GM12878 (cell line): Measurements from ENCODE around the gene CELSR3. TPM values are rescaled to one million over a fixed set of nuclear protein-coding genes. Genes with fewer than 3 reads are reported as not detected.
A peak's percentile ranks its signal among the peaks of the same experiment; 100 is the strongest.

ENCODE experiments used
- BACH1 ChIP-seq: fragments of 450-650 bp; IDR thresholded peaks from 2 replicates; pipeline ENCODE4 v1.6.1; 2017; ENCODE audit warnings: mild to moderate bottlenecking, borderline replicate concordance
- CBFB ChIP-seq: IDR thresholded peaks from 2 replicates; pipeline ENCODE4 v1.6.1; 2016; ENCODE audit warnings: antibody characterized with exemption, low read depth
- CBX3 ChIP-seq: fragments of 200-600 bp; sonication (generic); IDR thresholded peaks from 2 replicates; pipeline ENCODE4 v1.6.1; 2016; ENCODE audit warnings: low read depth, borderline replicate concordance
- CHD4 ChIP-seq: fragments of 200-600 bp; sonication (generic); IDR thresholded peaks from 2 replicates; pipeline ENCODE4 v1.6.1; 2016; ENCODE audit warnings: mild to moderate bottlenecking
- E4F1 ChIP-seq: fragments of 450-650 bp; IDR thresholded peaks from 2 replicates; pipeline ENCODE4 v1.6.1; 2018; ENCODE audit warnings: borderline replicate concordance, mild to moderate bottlenecking; ENCODE audit not compliant: partially characterized antibody
- GATAD2B ChIP-seq: fragments of 450-650 bp; conservative IDR thresholded peaks from 2 replicates; pipeline ENCODE4 v1.6.1; 2017; ENCODE audit warnings: low read depth, mild to moderate bottlenecking, moderate library complexity
- HDGF ChIP-seq: fragments of 450-650 bp; IDR thresholded peaks from 2 replicates; pipeline ENCODE4 v1.6.1; 2016; ENCODE audit warnings: antibody characterized with exemption
- IKZF1 ChIP-seq: fragments of 450-650 bp; conservative IDR thresholded peaks from 2 replicates; pipeline ENCODE4 v1.6.1; 2017; ENCODE audit warnings: antibody characterized with exemption, mild to moderate bottlenecking
- MLLT1 ChIP-seq: fragments of 450-650 bp; IDR thresholded peaks from 2 replicates; pipeline ENCODE4 v1.6.1; 2016; ENCODE audit warnings: mild to moderate bottlenecking
- MXI1 ChIP-seq: fragments of 150-350 bp; IDR thresholded peaks from 2 replicates; pipeline ENCODE4 v1.6.1; 2011; ENCODE audit warnings: low read depth, mild to moderate bottlenecking, inconsistent platforms, low read length, improper control_type of control experiment
- POLR2AphosphoS2 ChIP-seq: IDR thresholded peaks from 2 replicates; pipeline ENCODE4 v1.6.1; 2011; ENCODE audit warnings: low read depth, mild to moderate bottlenecking, low read length, improper control_type of control experiment, moderate library complexity
- SIX5 ChIP-seq: IDR thresholded peaks from 2 replicates; pipeline ENCODE4 v1.6.1; 2011; ENCODE audit warnings: mild to moderate bottlenecking, low read depth, low read length, moderate library complexity; ENCODE audit not compliant: severe bottlenecking
- SMAD5 ChIP-seq: IDR thresholded peaks from 2 replicates; pipeline ENCODE4 v1.6.1; 2016; ENCODE audit warnings: antibody characterized with exemption, low read depth
- SRF ChIP-seq, 2 experiments: IDR thresholded peaks; 2 replicates each; pipeline ENCODE4 v1.6.1; 2011; ENCODE audit warnings: low read depth in 2 of 2, low read length in 2 of 2, mild to moderate bottlenecking in 1 of 2, moderate library complexity in 1 of 2
- STAT1 ChIP-seq: fragments of 450-650 bp; conservative IDR thresholded peaks from 2 replicates; pipeline ENCODE4 v1.6.1; 2014; ENCODE audit warnings: antibody characterized with exemption, mild to moderate bottlenecking
- SUPT20H ChIP-seq: IDR thresholded peaks from 2 replicates; pipeline ENCODE4 v1.6.1; 2011; ENCODE audit warnings: low read depth, mild to moderate bottlenecking, low read length, moderate library complexity, borderline replicate concordance; ENCODE audit not compliant: control insufficient read depth
- polyA plus RNA-seq, 11 experiments: library from polyadenylated mRNA; depleted of rRNA in 4 of 11; unstranded in 6 of 11; stranded (reverse) in 5 of 11; fragments of >200 nt; fragmentation: Nextera tagmentation in 4 of 11; fragmentation: Illumina TruSeq in 1 of 11; extraction: Ambion mirVana in 4 of 11; extraction: Trizol in 1 of 11; gene quantifications; 1 replicate in 1 of 11; 2 replicates in 10 of 11; pipeline versions ENCODE4 v1.2.1 to v1.2.3, GENCODE V29; 2011 to 2016; ENCODE audit warnings: inconsistent platforms in 2 of 11, missing spikeins in 2 of 11, low read depth in 1 of 11
- total RNA-seq, 4 experiments: library from RNA; depleted of rRNA in 3 of 4; stranded (reverse); fragments of >200 nt in 3 of 4; fragmentation: Illumina TruSeq in 1 of 4; extraction: Trizol in 1 of 4; gene quantifications; 2 replicates each; pipeline versions ENCODE4 v1.2.1 to v1.2.3, GENCODE V29; 2013 to 2021
- TF ChIP-seq, protein P1 (sequence below): IDR thresholded peaks from 2 replicates; pipeline ENCODE4 v1.6.1; 2012; ENCODE audit warnings: mild to moderate bottlenecking, low read depth, low read length
- TF ChIP-seq, protein P2 (sequence below): fragments of 450-650 bp; IDR thresholded peaks from 2 replicates; pipeline ENCODE4 v1.6.1; 2017; ENCODE audit warnings: mild to moderate bottlenecking, moderate library complexity

The CELSR3 gene
- total and polyA plus RNA-seq, 10 of the 15 experiments (the other 5 are each of a cell fraction or from before 2014, with no cell fraction given): 0.08 to 1.6 (median 0.57) TPM

DNA sequence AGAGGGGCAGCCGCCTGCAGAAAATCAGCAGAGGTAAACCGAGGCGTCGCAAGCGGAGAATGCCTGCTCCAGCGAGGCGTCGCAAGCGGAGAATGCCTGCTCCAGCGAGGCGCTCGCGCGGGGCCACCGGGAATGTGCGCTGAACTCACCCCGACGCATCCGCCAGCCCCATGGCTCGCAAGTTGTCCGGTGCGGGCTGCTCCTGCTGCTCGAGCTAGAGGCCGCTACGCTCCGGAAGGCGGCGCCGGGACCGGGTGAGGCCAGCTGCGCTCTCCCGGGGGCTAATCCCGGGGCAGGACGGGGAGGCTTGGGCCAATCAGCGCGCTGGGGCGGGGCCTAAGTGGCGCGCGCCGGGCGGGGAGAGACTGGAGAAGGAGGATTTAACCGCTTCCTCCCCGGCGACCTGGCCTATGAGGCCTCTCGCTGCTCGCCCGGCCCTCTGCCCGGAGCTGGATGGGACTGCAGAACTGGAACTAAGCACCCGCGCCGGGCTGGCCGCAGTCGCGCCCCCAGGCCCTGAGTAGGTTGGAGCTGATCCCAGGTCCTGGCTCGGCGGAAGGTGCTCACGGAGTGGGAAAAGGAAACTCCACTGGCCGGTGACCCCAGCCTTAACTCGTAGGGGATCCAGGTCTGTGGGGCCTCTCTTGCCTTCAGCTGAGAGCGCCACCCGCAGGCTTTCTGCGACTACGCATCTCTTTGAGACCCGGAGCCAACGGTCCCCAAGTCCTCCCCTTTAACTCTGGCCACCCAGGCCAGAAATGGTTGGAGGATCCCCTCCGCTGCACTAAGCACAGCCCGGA, 27.3 kb downstream of the CELSR3 start, which contains the start of gene SLC26A6 (continued):
- TF ChIP-seq, protein P1, sequence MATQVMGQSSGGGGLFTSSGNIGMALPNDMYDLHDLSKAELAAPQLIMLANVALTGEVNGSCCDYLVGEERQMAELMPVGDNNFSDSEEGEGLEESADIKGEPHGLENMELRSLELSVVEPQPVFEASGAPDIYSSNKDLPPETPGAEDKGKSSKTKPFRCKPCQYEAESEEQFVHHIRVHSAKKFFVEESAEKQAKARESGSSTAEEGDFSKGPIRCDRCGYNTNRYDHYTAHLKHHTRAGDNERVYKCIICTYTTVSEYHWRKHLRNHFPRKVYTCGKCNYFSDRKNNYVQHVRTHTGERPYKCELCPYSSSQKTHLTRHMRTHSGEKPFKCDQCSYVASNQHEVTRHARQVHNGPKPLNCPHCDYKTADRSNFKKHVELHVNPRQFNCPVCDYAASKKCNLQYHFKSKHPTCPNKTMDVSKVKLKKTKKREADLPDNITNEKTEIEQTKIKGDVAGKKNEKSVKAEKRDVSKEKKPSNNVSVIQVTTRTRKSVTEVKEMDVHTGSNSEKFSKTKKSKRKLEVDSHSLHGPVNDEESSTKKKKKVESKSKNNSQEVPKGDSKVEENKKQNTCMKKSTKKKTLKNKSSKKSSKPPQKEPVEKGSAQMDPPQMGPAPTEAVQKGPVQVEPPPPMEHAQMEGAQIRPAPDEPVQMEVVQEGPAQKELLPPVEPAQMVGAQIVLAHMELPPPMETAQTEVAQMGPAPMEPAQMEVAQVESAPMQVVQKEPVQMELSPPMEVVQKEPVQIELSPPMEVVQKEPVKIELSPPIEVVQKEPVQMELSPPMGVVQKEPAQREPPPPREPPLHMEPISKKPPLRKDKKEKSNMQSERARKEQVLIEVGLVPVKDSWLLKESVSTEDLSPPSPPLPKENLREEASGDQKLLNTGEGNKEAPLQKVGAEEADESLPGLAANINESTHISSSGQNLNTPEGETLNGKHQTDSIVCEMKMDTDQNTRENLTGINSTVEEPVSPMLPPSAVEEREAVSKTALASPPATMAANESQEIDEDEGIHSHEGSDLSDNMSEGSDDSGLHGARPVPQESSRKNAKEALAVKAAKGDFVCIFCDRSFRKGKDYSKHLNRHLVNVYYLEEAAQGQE: no peak
- no peak; the same call in 1 of the 2 replicates for TF ChIP-seq STAT1
- no peak; the same call in 1 of the 2 replicates for TF ChIP-seq MLLT1
- TF ChIP-seq E4F1: peak; percentile 50
- no peak for TF ChIP-seq CHD4
- no peak for TF ChIP-seq POLR2AphosphoS2
- TF ChIP-seq SRF (IDR thresholded peaks at IDR 0.05; ENCODE audit: low read depth in 2 of 2, low read length in 2 of 2): 0 out of 4 replicates have a peak, but pooled peaks of 1 of the 2 experiments have one; percentile 22
- no peak for TF ChIP-seq BACH1
- TF ChIP-seq SUPT20H: no peak
- peak; percentile 68 for TF ChIP-seq IKZF1
- TF ChIP-seq CBFB: peak; percentile 33; the same call in 1 of the 2 replicates
- TF ChIP-seq, protein P2, sequence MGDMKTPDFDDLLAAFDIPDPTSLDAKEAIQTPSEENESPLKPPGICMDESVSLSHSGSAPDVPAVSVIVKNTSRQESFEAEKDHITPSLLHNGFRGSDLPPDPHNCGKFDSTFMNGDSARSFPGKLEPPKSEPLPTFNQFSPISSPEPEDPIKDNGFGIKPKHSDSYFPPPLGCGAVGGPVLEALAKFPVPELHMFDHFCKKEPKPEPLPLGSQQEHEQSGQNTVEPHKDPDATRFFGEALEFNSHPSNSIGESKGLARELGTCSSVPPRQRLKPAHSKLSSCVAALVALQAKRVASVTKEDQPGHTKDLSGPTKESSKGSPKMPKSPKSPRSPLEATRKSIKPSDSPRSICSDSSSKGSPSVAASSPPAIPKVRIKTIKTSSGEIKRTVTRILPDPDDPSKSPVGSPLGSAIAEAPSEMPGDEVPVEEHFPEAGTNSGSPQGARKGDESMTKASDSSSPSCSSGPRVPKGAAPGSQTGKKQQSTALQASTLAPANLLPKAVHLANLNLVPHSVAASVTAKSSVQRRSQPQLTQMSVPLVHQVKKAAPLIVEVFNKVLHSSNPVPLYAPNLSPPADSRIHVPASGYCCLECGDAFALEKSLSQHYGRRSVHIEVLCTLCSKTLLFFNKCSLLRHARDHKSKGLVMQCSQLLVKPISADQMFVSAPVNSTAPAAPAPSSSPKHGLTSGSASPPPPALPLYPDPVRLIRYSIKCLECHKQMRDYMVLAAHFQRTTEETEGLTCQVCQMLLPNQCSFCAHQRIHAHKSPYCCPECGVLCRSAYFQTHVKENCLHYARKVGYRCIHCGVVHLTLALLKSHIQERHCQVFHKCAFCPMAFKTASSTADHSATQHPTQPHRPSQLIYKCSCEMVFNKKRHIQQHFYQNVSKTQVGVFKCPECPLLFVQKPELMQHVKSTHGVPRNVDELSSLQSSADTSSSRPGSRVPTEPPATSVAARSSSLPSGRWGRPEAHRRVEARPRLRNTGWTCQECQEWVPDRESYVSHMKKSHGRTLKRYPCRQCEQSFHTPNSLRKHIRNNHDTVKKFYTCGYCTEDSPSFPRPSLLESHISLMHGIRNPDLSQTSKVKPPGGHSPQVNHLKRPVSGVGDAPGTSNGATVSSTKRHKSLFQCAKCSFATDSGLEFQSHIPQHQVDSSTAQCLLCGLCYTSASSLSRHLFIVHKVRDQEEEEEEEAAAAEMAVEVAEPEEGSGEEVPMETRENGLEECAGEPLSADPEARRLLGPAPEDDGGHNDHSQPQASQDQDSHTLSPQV: no peak
- TF ChIP-seq SIX5: no peak
- TF ChIP-seq SMAD5: no peak
- no peak for TF ChIP-seq CBX3
- TF ChIP-seq MXI1: no peak
- TF ChIP-seq HDGF: peak; percentile 84; the same call in 1 of the 2 replicates
- TF ChIP-seq GATAD2B: peak; percentile 70; the same call in 1 of the 2 replicates
